ENCODE results near the gene AVP. TPM values are rescaled to one million over a fixed set of nuclear protein-coding genes. Genes with fewer than 3 reads are reported as not detected.

Gene AVP
- total and polyA plus RNA-seq, 8 donors: not detected

DNA sequence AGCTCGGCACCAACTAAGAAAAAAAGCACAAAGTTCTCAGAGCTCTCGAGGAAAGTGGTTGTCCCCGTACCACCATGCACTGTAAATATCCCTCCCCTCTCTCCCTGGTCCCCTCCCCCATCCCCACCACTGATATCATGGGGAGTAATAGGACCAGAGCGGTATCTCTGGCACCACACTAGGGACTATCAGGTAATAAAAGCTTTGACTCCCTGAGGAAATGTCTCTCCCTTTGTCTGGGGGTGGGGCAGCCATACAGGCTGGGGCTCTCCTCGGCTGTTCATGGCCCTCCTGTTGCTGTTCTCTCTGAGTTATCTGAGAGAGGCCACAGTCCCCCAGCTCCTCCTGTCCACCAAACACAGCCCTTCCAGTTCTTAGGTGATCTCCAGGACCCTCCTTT lies 46.1 kb downstream of the AVP start:
- TF ChIP-seq, protein P1, sequence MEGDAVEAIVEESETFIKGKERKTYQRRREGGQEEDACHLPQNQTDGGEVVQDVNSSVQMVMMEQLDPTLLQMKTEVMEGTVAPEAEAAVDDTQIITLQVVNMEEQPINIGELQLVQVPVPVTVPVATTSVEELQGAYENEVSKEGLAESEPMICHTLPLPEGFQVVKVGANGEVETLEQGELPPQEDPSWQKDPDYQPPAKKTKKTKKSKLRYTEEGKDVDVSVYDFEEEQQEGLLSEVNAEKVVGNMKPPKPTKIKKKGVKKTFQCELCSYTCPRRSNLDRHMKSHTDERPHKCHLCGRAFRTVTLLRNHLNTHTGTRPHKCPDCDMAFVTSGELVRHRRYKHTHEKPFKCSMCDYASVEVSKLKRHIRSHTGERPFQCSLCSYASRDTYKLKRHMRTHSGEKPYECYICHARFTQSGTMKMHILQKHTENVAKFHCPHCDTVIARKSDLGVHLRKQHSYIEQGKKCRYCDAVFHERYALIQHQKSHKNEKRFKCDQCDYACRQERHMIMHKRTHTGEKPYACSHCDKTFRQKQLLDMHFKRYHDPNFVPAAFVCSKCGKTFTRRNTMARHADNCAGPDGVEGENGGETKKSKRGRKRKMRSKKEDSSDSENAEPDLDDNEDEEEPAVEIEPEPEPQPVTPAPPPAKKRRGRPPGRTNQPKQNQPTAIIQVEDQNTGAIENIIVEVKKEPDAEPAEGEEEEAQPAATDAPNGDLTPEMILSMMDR (IDR thresholded peaks at IDR 0.05): no peak
- TF ChIP-seq POLR2AphosphoS5 (IDR thresholded peaks at IDR 0.05) (no peak), EP300 (IDR thresholded peaks at IDR 0.05) (no peak), POLR2A (IDR thresholded peaks at IDR 0.05) (no peak)
- no peak overlapping the region for H3K4me3 ChIP-seq
- H3K27ac ChIP-seq: no peak overlapping the region
- intact Hi-C loops (cut with DNase I; ENCODE audit: low total_unique reads): no loop called here
- peaks cover 35 to 70% (median 64%) of the 10 kb centered on the region in 4 donors for H3K36me3 ChIP-seq
- WGBS, 5 donors: 66 to 82% (median 79%) methylated on average over 5 of the region's 5 CpGs
- H3K9me3 ChIP-seq: no peaks in the 10 kb centered on the region
- H3K4me1 ChIP-seq: peaks cover 8 to 24% (median 20%) of the 10 kb centered on the region in 4 donors
- no peaks in the 10 kb centered on the region for H3K27me3 ChIP-seq
- no peak for DNase-seq

DNA sequence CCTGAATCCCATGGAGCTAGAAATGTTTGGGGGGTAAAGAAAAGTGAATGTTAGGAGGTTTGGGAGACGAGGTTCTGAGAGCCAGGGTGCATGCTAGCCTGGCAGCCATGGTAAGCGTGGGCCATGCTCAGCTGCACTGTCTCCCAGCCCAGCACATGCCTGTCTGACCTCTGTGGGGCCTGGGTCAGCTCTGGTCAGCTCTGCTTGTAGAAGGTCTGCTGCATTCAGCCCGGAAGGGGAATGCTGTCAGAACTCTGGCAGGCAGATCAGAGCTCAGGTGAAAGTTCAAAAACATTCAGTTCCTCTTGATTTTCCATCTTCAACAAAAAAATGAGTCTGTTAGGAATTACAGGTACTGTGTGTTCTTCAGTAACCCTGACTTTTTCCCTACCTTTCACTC lies 46.9 kb downstream of the AVP start:
- 82 to 97% (median 87%) methylated on average over 3 of the region's 3 CpGs for WGBS, 5 donors
- H3K36me3 ChIP-seq: peaks cover 35 to 78% (median 70%) of the 10 kb centered on the region in 4 donors

DNA sequence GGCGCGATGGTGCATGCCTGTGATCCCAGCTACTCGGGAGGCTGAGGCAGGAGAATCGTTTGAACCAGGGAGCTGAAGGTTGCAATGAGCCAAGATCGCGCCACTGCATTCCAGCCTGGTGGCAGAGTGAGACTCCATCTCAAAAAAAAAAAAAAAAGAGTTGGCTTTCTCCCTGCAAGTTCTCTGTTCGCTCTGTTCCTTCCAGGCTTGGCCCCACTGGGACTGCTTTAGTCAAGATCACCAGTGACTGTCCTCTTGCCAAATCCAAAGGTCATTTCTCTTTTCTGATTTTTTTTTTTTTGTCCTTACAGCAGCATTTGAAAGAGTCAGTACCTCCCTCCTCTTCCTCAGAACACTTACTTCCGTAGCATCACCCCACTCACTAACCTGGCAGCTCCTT lies 51.9 kb downstream of the AVP start:
- Histone ChIP-seq H3K36me3 (peaks cover 44 to 93% (median 85%) of the 10 kb centered on the region in 4 donors), H3K4me3 (no peak overlapping the region), H3K27me3 (no peaks in the 10 kb centered on the region), H3K27ac (no peak overlapping the region), H3K4me1 (no peaks in the 10 kb centered on the region), H3K9me3 (no peaks in the 10 kb centered on the region)
- intact Hi-C loops (cut with DNase I; ENCODE audit: low total_unique reads): no loop called here
- TF ChIP-seq POLR2AphosphoS5 (IDR thresholded peaks at IDR 0.05) (no peak), POLR2A (IDR thresholded peaks at IDR 0.05) (no peak), EP300 (IDR thresholded peaks at IDR 0.05) (no peak)
- TF ChIP-seq, protein P1 (IDR thresholded peaks at IDR 0.05): no peak
- no peak for DNase-seq
- 78 to 95% (median 88%) methylated on average over 8 of the region's 8 CpGs for WGBS, 5 donors

More for the DNA sequence above, 46.9 kb downstream of the AVP start:
- intact Hi-C loops (cut with DNase I; ENCODE audit: low total_unique reads): no loop called here
- Histone ChIP-seq H3K4me3 (no peak overlapping the region), H3K4me1 (peaks cover 8 to 16% (median 14%) of the 10 kb centered on the region in 4 donors), H3K27ac (no peak overlapping the region), H3K9me3 (no peaks in the 10 kb centered on the region), H3K27me3 (no peaks in the 10 kb centered on the region)
- no peak for DNase-seq
- TF ChIP-seq, protein P1 (IDR thresholded peaks at IDR 0.05): no peak
- TF ChIP-seq EP300 (IDR thresholded peaks at IDR 0.05) (no peak), POLR2AphosphoS5 (IDR thresholded peaks at IDR 0.05) (no peak), POLR2A (IDR thresholded peaks at IDR 0.05) (no peak)

Other genes starting within 250 kb of the AVP start
- gene PCED1A, start 244.1 kb downstream of the AVP start, total RNA-seq: 100 to 1,000 TPM in 2 of 5 donors, 10 to 100 TPM in 3; 10.3 to 166 (median 44.9) TPM
- gene PCED1A, start 244.1 kb downstream of the AVP start, polyA plus RNA-seq: 10 to 100 TPM; 43.0 to 65.0 (median 44.1) TPM
- 10 to 100 TPM in 4 of 5 donors, 1 to 10 TPM in 1; 5.8 to 23.7 (median 20.6) TPM for gene VPS16, start 244.0 kb downstream of the AVP start, total RNA-seq
- gene VPS16, start 244.0 kb downstream of the AVP start, polyA plus RNA-seq: 10 to 100 TPM; 31.4 to 53.0 (median 42.6) TPM
- 100 to 1,000 TPM in 1 of 5 donors, 10 to 100 TPM in 4; 19.7 to 157 (median 56.7) TPM for gene PTPRA, start 211.2 kb downstream of the AVP start, total RNA-seq
- gene PTPRA, start 211.2 kb downstream of the AVP start, polyA plus RNA-seq: 10 to 100 TPM in 1 of 3 donors, 1 to 10 TPM in 2; 8.1 to 15.9 (median 9.2) TPM
- 1 to 10 TPM in 1 of 5 donors, not detected in 4; 8.0 TPM for gene GNRH2, start 41.1 kb downstream of the AVP start, total RNA-seq
- gene GNRH2, start 41.1 kb downstream of the AVP start, polyA plus RNA-seq: 1 to 10 TPM in 1 of 3 donors, not detected in 2; 1.4 TPM
- gene MRPS26, start 38.7 kb downstream of the AVP start, total RNA-seq: 100 to 1,000 TPM in 1 of 5 donors, 10 to 100 TPM in 3, 1 to 10 TPM in 1; 4.5 to 102 (median 34.5) TPM
- 10 to 100 TPM; 65.4 to 82.8 (median 74.3) TPM for gene MRPS26, start 38.7 kb downstream of the AVP start, polyA plus RNA-seq
- gene OXT, start 13.1 kb downstream of the AVP start, total RNA-seq: not detected
- under 1 TPM in 1 of 3 donors, not detected in 2; 0.45 TPM for gene OXT, start 13.1 kb downstream of the AVP start, polyA plus RNA-seq
- 10 to 100 TPM in 4 of 5 donors, not detected in 1; 17.4 to 24.0 (median 19.6) TPM for gene FASTKD5, start 75.1 kb upstream of the AVP start, total RNA-seq
- 1 to 10 TPM; 6.0 to 7.5 (median 7.3) TPM for gene FASTKD5, start 75.1 kb upstream of the AVP start, polyA plus RNA-seq
- 1 to 10 TPM in 4 of 5 donors, not detected in 1; 3.6 to 6.2 (median 4.7) TPM for gene UBOX5, start 75.1 kb upstream of the AVP start, total RNA-seq
- gene UBOX5, start 75.1 kb upstream of the AVP start, polyA plus RNA-seq: 1 to 10 TPM; 2.7 to 3.4 (median 3.0) TPM
- gene LZTS3, start 88.8 kb upstream of the AVP start, total RNA-seq: 10 to 100 TPM in 4 of 5 donors, 1 to 10 TPM in 1; 5.3 to 36.6 (median 22.3) TPM
- 10 to 100 TPM in 2 of 3 donors, 1 to 10 TPM in 1; 8.6 to 16.6 (median 12.7) TPM for gene LZTS3, start 88.8 kb upstream of the AVP start, polyA plus RNA-seq
- 100 to 1,000 TPM in 1 of 5 donors, 10 to 100 TPM in 3, 1 to 10 TPM in 1; 2.3 to 108 (median 49.1) TPM for gene DDRGK1, start 120.0 kb upstream of the AVP start, total RNA-seq
- gene DDRGK1, start 120.0 kb upstream of the AVP start, polyA plus RNA-seq: 10 to 100 TPM; 45.5 to 80.8 (median 55.6) TPM
- gene ITPA, start 124.8 kb upstream of the AVP start, total RNA-seq: 10 to 100 TPM; 11.1 to 57.1 (median 36.9) TPM
- gene ITPA, start 124.8 kb upstream of the AVP start, polyA plus RNA-seq: 100 to 1,000 TPM in 1 of 3 donors, 10 to 100 TPM in 2; 58.8 to 105 (median 78.9) TPM
- 10 to 100 TPM in 1 of 5 donors, 1 to 10 TPM in 2, under 1 TPM in 1, not detected in 1; 0.37 to 22.3 (median 7.8) TPM for gene SLC4A11, start 154.5 kb upstream of the AVP start, total RNA-seq
- gene SLC4A11, start 154.5 kb upstream of the AVP start, polyA plus RNA-seq: 10 to 100 TPM in 1 of 3 donors, under 1 TPM in 2; 0.46 to 11.2 (median 0.87) TPM

Measured in stomach (tissue), 9 donors.